Osteocyte (in vitro differentiated cells): ENCODE measurements around the gene SLC35A1. TPM values are rescaled to one million over a fixed set of nuclear protein-coding genes. Genes with fewer than 3 reads are reported as not detected.

Experiments
- DNase-seq: peaks from one replicate; pipeline ENCODE4 v3.0.0; 2021; ENCODE audit warnings: mixed read lengths; ENCODE audit not compliant: unreplicated experiment; ENCODE audit errors: extremely low spot score
- H3K27ac Mint-ChIP-seq: one replicate; pipeline ENCODE4 v1.8.0; 2021; ENCODE audit warnings: mild to moderate bottlenecking, mixed read lengths; ENCODE audit not compliant: unreplicated experiment
- H3K27me3 Mint-ChIP-seq: one replicate; pipeline ENCODE4 v1.8.0; 2021; ENCODE audit warnings: mixed read lengths; ENCODE audit not compliant: unreplicated experiment
- H3K36me3 Mint-ChIP-seq: one replicate; pipeline ENCODE4 v1.8.0; 2021; ENCODE audit warnings: mixed read lengths; ENCODE audit not compliant: unreplicated experiment
- H3K4me1 Mint-ChIP-seq: one replicate; pipeline ENCODE4 v1.8.0; 2021; ENCODE audit warnings: mixed read lengths; ENCODE audit not compliant: unreplicated experiment
- H3K4me3 Mint-ChIP-seq: one replicate; pipeline ENCODE4 v1.8.0; 2021; ENCODE audit warnings: mild to moderate bottlenecking, moderate library complexity, mixed read lengths; ENCODE audit not compliant: unreplicated experiment
- H3K9me3 Mint-ChIP-seq: one replicate; pipeline ENCODE4 v1.8.0; 2021; ENCODE audit warnings: mixed read lengths; ENCODE audit not compliant: unreplicated experiment
- total RNA-seq: library from RNA; stranded (reverse); gene quantifications from 2 replicates; pipeline ENCODE4 v1.2.1, GENCODE V29; 2021
- TF ChIP-seq, protein P1 (sequence below): fragments of 200-600 bp; sonication (generic); IDR thresholded peaks from 2 replicates; pipeline ENCODE4 v1.5.0; 2021; ENCODE audit warnings: antibody characterized with exemption, mild to moderate bottlenecking, moderate library complexity

SLC35A1 gene
- total RNA-seq, 1 donor from 2014 or later = 17.2 TPM

GRCh38 chr6:87561017-87561416 is 88.2 kb downstream of the SLC35A1 start:
- H3K4me1 Mint-ChIP-seq = peaks cover 16% of the 10 kb centered on the region
- H3K4me3 Mint-ChIP-seq = no peak overlapping the region
- peak overlapping the region; percentile 62 for H3K27ac Mint-ChIP-seq
- peaks cover 26% of the 10 kb centered on the region for H3K36me3 Mint-ChIP-seq
- no peaks in the 10 kb centered on the region for H3K9me3 Mint-ChIP-seq
- no peak for DNase-seq
- no peaks in the 10 kb centered on the region for H3K27me3 Mint-ChIP-seq
- TF ChIP-seq, protein P1, sequence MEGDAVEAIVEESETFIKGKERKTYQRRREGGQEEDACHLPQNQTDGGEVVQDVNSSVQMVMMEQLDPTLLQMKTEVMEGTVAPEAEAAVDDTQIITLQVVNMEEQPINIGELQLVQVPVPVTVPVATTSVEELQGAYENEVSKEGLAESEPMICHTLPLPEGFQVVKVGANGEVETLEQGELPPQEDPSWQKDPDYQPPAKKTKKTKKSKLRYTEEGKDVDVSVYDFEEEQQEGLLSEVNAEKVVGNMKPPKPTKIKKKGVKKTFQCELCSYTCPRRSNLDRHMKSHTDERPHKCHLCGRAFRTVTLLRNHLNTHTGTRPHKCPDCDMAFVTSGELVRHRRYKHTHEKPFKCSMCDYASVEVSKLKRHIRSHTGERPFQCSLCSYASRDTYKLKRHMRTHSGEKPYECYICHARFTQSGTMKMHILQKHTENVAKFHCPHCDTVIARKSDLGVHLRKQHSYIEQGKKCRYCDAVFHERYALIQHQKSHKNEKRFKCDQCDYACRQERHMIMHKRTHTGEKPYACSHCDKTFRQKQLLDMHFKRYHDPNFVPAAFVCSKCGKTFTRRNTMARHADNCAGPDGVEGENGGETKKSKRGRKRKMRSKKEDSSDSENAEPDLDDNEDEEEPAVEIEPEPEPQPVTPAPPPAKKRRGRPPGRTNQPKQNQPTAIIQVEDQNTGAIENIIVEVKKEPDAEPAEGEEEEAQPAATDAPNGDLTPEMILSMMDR = no peak

Other genes starting within 250 kb of the SLC35A1 start
- 8.7 and 12.1 TPM in 2 replicates for gene SMIM8, start 150.4 kb upstream of the SLC35A1 start, total RNA-seq
- 0.21 TPM in 1 of 2 replicates, not detected in the other for gene GJB7, start 143.7 kb upstream of the SLC35A1 start, total RNA-seq
- 3.8 and 5.1 TPM in 2 replicates for gene C6orf163, start 128.2 kb upstream of the SLC35A1 start, total RNA-seq
- 0.30 and 0.44 TPM in 2 replicates for gene CFAP206, start 65.0 kb upstream of the SLC35A1 start, total RNA-seq
- 40.1 and 42.0 TPM in 2 replicates for gene RARS2, start 117.0 kb downstream of the SLC35A1 start, total RNA-seq
- gene ORC3, start 117.2 kb downstream of the SLC35A1 start, total RNA-seq = 21.4 and 22.0 TPM in 2 replicates
- gene AKIRIN2, start 229.3 kb downstream of the SLC35A1 start, total RNA-seq = 67.6 and 68.1 TPM in 2 replicates